PC-3 (cell line): ENCODE results near the gene DBH. TPM values are rescaled to one million over a fixed set of nuclear protein-coding genes. Genes with fewer than 3 reads are reported as not detected.

Experiments
- ATAC-seq: fragments of 200-7000 bp; cut with Tn5 transposase; 2 replicates; pipeline ENCODE4 v1.9.1; 2020; ENCODE audit warnings: mild to moderate bottlenecking, moderate library complexity
- BruUV-seq: library from RNA; stranded (reverse); fragments of 400-500 nt; replicated peaks from 2 replicates; lab custom pipeline; 2021; lab: Mats Ljungman, UMichigan
- CTCF ChIA-PET: fragments of 300-600 bp; sonication (Branson Sonifier 250); formaldehyde crosslinking; loops from one replicate; lab custom pipeline; 2022; ENCODE audit warnings: antibody characterized with exemption; lab: Charles Lee
- POLR2A ChIA-PET: fragments of 300-600 bp; sonication (Branson Sonifier 250); formaldehyde crosslinking; loops from one replicate; lab custom pipeline; 2022; ENCODE audit warnings: antibody characterized with exemption; ENCODE audit not compliant: unreplicated experiment; lab: Charles Lee
- DNase-seq: peaks from one replicate; pipeline ENCODE4 v3.0.0-alpha.2; 2015
- H2AFZ ChIP-seq: fragments of 300-600 bp; sonication (generic); 2 replicates; pipeline ENCODE4 v1.6.0; 2016; ENCODE audit warnings: antibody characterized with exemption, low read length
- H3F3A ChIP-seq: fragments of 300-600 bp; sonication (generic); one replicate; pipeline ENCODE4 v1.6.0; 2017; ENCODE audit warnings: antibody characterized with exemption, low read length, control low read depth, mild to moderate bottlenecking; ENCODE audit not compliant: unreplicated experiment
- H3K27ac ChIP-seq: fragments of 300-600 bp; sonication (generic); 2 replicates; pipeline ENCODE4 v1.5.1; 2016; ENCODE audit warnings: mild to moderate bottlenecking, low read length
- H3K27me3 ChIP-seq: fragments of 300-600 bp; sonication (generic); 2 replicates; pipeline ENCODE4 v1.6.1; 2016; ENCODE audit warnings: low read length, mixed read lengths
- H3K36me3 ChIP-seq: fragments of 300-600 bp; sonication (generic); 2 replicates; pipeline ENCODE4 v1.6.1; 2016; ENCODE audit warnings: low read depth, mixed run types, low read length, mixed read lengths
- H3K4me1 ChIP-seq: fragments of 300-600 bp; sonication (generic); 2 replicates; pipeline ENCODE4 v1.5.1; 2016; ENCODE audit warnings: low read length; ENCODE audit not compliant: insufficient read depth
- H3K4me2 ChIP-seq: fragments of 300-600 bp; sonication (generic); 2 replicates; pipeline ENCODE4 v1.6.0; 2016; ENCODE audit warnings: low read length
- H3K4me3 ChIP-seq: fragments of 300-600 bp; sonication (generic); 2 replicates; pipeline ENCODE4 v1.5.1; 2016; ENCODE audit warnings: mild to moderate bottlenecking, low read length, mixed read lengths
- H3K79me2 ChIP-seq: fragments of 300-600 bp; sonication (generic); 2 replicates; pipeline ENCODE4 v1.6.1; 2017; ENCODE audit warnings: low read length, mixed read lengths
- H3K9ac ChIP-seq: fragments of 300-600 bp; sonication (generic); 2 replicates; pipeline ENCODE4 v1.6.0; 2016; ENCODE audit warnings: mild to moderate bottlenecking, low read length
- H3K9me2 ChIP-seq: fragments of 300-600 bp; sonication (generic); replicated peaks from 2 replicates; pipeline ENCODE4 v1.6.1; 2016; ENCODE audit warnings: mixed run types, low read length, mixed read lengths
- H3K9me3 ChIP-seq: fragments of 300-600 bp; sonication (generic); 2 replicates; pipeline ENCODE4 v1.6.1; 2016; ENCODE audit warnings: low read length, mixed read lengths
- H4K20me1 ChIP-seq: fragments of 300-600 bp; sonication (generic); 2 replicates; pipeline ENCODE4 v1.6.1; 2016; ENCODE audit warnings: low read length, mixed read lengths
- CTCF ChIP-seq: fragments of 300-600 bp; sonication (generic); conservative IDR thresholded peaks from 2 replicates; pipeline ENCODE4 v1.5.1; 2017; ENCODE audit warnings: antibody characterized with exemption, low read depth, mild to moderate bottlenecking, low read length
- EZH2 ChIP-seq: fragments of 300-600 bp; sonication (generic); IDR thresholded peaks from one replicate; pipeline ENCODE4 v1.6.1; 2017; ENCODE audit warnings: antibody characterized with exemption, mild to moderate bottlenecking, low read length; ENCODE audit not compliant: unreplicated experiment
- EZH2phosphoT487 ChIP-seq: fragments of 300-600 bp; sonication (generic); IDR thresholded peaks from 2 replicates; pipeline ENCODE4 v1.6.1; 2018; ENCODE audit warnings: mild to moderate bottlenecking, antibody characterized with exemption, low read length, borderline replicate concordance
- intact Hi-C: fragments of 100-400 bp; cut with micrococcal nuclease; formaldehyde crosslinking; loops from 2 replicates; pipeline ENCODE4 v1.9.0; 2023
- total RNA-seq: library from RNA; depleted of rRNA; stranded (reverse); fragments of >200 nt; gene quantifications from 2 replicates; pipeline ENCODE4 v1.2.3, GENCODE V29; 2014

The DBH gene
- total RNA-seq, 1 experiment from 2014 or later: not detected

- BruUV-seq: no TSS peak
- Histone ChIP-seq H3K4me3 (no peak overlapping the region), H3K79me2 (no peaks in the 10 kb centered on the region), H3K27ac (no peak overlapping the region), H3K4me2 (no peak overlapping the region), H3K9me2 (no peaks in the 10 kb centered on the region), H3K27me3 (no peaks in the 10 kb centered on the region), H3K9ac (no peak overlapping the region), H4K20me1 (no peaks in the 10 kb centered on the region), H3K36me3 (no peaks in the 10 kb centered on the region), H3K4me1 (peaks cover 28% of the 10 kb centered on the region), H3F3A (no peaks in the 10 kb centered on the region), H2AFZ (no peak overlapping the region), H3K9me3 (no peaks in the 10 kb centered on the region)
- no peak for ATAC-seq
- TF ChIP-seq EZH2: no peak
- no peak for TF ChIP-seq EZH2phosphoT487
- no peak for TF ChIP-seq CTCF
- POLR2A ChIA-PET: no interaction called here
- intact Hi-C loops: no loop called here
- no peak for DNase-seq
- CTCF ChIA-PET: no interaction called here
These were observed 57.8 kb downstream of the DBH start for GRCh38 chr9:133693703-133694529.

- Histone ChIP-seq H3K36me3 (no peaks in the 10 kb centered on the region), H3K9me3 (no peaks in the 10 kb centered on the region), H3K4me1 (peaks cover 27% of the 10 kb centered on the region), H3K9ac (no peak overlapping the region), H3F3A (no peaks in the 10 kb centered on the region), H3K79me2 (no peaks in the 10 kb centered on the region), H3K9me2 (no peaks in the 10 kb centered on the region), H3K4me3 (no peak overlapping the region), H3K27me3 (no peaks in the 10 kb centered on the region), H4K20me1 (no peaks in the 10 kb centered on the region), H3K27ac (no peak overlapping the region), H2AFZ (no peak overlapping the region), H3K4me2 (no peak overlapping the region)
- no TSS peak for BruUV-seq
- TF ChIP-seq EZH2 (no peak), EZH2phosphoT487 (no peak), CTCF (no peak)
- ATAC-seq (no peak), DNase-seq (no peak)
- CTCF ChIA-PET: no interaction called here
- intact Hi-C loops: no loop called here
- POLR2A ChIA-PET: no interaction called here
These were observed 58.5 kb downstream of the DBH start for GRCh38 chr9:133694686-133695085.

GRCh38 chr9:133696071-133696472, 59.9 kb downstream of the DBH start:
- Histone ChIP-seq H3K9ac (no peak overlapping the region), H3K36me3 (no peaks in the 10 kb centered on the region), H3K4me2 (no peak overlapping the region), H3K27ac (no peak overlapping the region), H3K4me3 (no peak overlapping the region), H3K9me2 (no peaks in the 10 kb centered on the region), H3K27me3 (no peaks in the 10 kb centered on the region), H4K20me1 (no peaks in the 10 kb centered on the region), H2AFZ (no peak overlapping the region), H3K4me1 (peaks cover 13% of the 10 kb centered on the region), H3F3A (no peaks in the 10 kb centered on the region), H3K9me3 (no peaks in the 10 kb centered on the region), H3K79me2 (no peaks in the 10 kb centered on the region)
- TF ChIP-seq EZH2 (no peak), CTCF (no peak), EZH2phosphoT487 (no peak)
- CTCF ChIA-PET: no interaction called here
- no peak for ATAC-seq
- no peak for DNase-seq
- BruUV-seq: no TSS peak
- intact Hi-C loops: no loop called here
- POLR2A ChIA-PET: no interaction called here
